Fibroblast of peridontal ligament (primary cell): ENCODE data around the gene SPINT2.
A peak's percentile ranks its signal among the peaks of the same experiment; 100 is the strongest.

Source experiments
- DNase-seq: peaks from one replicate; pipeline ENCODE4 v3.0.0-alpha.2; 2010; ENCODE audit errors: extremely low read depth

Gene SPINT2

DNA sequence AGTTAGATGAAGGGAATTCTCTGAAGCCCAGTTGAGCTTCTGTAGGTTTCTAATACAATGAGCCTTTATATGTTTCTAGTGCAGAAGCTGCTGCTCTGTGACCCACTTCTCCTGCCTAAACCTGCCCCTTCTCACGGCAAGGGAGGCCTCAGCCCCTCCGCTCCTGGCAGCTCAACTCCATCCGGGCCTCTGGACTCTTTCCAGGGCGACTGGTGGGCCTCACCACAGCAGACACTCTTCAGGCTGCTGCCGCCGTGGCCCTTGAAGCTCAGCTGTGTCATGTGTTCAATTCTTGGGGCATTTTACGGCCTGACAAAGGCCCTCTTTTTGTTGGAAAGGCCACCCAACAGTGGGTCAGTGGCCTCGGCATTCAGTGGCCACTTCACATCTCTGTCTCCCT is 29.7 kb downstream of the SPINT2 start:
- DNase-seq: no peak

DNA sequence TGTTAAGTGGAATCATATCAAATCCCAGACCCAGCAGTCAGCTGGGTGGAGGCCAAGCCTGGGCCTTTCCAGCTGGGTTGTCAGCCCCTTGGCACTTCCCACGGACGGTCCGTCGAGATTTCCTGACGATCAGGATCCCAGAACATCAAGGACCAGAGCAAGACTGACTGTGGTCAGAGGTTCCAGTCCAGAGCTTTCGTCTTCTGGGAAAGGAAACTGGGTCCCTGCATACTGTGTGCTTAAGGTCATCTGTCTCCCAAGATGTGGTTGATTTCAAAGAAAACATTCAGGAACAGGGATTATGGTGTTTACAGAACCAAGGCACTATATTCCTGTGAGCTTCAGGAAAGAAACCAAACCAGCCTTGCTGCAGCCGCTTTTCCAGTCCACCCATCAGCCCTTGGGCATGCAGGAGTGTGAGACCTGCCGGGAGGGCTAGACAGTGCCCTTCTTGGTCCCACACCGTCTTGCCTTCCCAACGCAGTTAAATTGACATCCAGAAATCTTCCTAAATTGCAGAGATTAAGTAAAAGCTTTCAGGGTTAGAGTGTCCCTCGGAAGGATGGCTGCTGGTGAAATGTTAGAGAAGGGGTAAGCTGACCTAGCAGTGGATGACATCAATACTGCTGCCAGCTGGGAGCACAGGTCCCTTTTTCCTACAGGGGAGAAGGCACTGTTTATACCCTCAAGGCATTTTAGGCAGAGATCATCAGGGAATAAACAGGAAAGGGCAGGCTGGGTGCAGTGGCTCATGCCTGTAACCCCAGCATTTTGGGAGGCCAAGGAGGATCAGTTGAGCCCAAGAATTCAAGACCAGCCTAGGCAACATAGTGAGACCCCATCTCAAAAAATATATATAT is 34.7 kb downstream of the SPINT2 start:
- peak; percentile 55 for DNase-seq

DNA sequence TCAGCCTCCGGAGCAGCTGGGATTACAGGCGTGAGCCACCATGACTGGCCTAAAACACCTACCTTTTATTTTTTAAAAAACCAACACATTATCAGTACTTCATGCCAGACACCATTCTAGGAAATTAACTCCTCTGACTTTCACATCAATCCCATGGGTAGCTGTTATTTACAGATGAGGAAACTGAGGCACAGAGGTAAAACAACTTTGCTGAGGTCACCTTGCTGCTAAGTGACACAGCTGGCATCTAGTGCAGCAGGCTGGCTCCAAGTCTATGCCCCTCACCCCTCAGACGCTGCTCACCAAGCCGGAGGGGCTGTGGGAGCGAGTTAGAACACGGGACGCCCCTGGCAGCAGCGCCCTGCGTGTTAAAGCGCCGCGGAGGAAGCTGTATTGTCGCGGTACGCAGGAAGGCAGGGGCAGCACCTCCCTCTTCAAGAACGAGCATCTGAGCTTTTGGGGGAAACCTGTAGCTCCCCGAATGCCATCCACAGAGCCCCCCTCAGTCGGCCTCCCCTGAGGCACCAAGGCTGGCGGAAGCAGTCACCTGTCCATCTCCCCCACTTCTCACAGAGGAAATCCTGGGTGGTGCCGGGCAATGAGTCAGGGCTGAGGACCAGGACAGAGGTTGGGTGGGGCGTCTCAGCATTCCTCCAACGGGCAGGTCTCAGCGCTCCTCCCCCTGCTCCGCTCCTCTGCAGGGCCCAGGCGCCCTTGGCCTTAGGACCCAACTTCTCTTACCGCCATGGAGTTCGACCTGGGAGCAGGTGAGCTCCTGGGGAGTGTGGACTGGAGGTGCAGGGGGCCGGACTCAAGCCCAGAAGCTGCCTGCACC is 39.4 kb downstream of the SPINT2 start, which contains the start of gene C19orf33:
TSS of gene C19orf33 (plus strand) at position 735 of the 835 bp plus-strand sequence. CDS start at position 746, 11 bp downstream.
- no peak for DNase-seq

DNA sequence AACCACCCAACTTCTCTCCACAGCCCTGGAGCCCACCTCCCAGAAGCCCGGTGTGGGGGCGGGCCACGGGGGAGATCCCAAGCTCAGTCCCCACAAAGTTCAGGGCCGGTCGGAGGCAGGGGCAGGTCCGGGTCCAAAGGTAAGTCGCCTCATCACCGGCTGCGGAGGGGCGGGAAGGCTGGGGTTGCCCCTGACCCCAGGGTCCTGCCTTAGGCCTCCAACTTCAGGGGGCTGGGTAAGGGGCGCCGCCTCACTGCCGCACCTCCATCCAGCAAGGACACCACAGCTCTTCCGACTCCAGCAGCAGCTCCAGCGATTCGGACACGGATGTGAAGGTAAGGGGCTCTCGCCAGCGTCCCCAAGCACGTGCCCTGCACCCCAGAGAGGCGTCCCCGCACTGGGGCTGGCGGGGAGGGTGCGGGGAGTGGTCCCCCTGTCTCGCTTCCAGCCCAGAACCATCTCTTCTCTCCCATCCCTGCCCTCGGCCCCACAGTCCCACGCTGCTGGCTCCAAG is 40.0 kb downstream of the SPINT2 start:
- no peak for DNase-seq

DNA sequence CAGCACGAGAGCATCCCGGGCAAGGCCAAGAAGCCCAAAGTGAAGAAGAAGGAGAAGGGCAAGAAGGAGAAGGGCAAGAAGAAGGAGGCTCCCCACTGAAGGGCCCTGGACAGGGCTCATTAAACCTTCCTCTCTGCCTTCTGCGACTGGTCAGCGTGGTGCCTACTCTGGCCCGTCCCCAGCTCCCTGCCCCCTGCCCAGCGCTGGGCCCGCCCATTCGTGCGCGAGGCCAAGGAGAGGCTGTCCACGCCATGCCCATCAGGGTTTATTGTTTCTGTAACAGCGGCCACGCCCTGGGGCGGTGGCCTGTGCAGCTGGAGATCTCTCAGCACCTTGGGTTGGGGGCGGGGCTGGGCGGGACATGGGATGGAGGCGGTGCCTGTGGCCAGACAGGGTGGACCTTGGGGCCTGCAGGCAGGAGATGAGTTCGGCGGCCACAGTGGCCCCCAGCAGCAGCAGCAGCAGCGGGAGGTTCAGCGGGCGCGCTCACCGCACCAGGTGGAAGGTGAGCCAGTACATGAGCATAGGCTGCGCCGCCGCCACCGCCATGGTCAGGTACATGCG is 40.6 kb downstream of the SPINT2 start:
- DNase-seq: no peak

- no peak for DNase-seq
Measured at GRCh38 chr19:38306236-38306635, 41.9 kb downstream of the SPINT2 start.

- no peak for DNase-seq
Measured at GRCh38 chr19:38307076-38307475, 42.7 kb downstream of the SPINT2 start.

GRCh38 chr19:38307597-38307996 is 43.2 kb downstream of the SPINT2 start:
- no peak for DNase-seq

GRCh38 chr19:38308006-38308766 is 43.8 kb downstream of the SPINT2 start:
- DNase-seq: no peak

DNA sequence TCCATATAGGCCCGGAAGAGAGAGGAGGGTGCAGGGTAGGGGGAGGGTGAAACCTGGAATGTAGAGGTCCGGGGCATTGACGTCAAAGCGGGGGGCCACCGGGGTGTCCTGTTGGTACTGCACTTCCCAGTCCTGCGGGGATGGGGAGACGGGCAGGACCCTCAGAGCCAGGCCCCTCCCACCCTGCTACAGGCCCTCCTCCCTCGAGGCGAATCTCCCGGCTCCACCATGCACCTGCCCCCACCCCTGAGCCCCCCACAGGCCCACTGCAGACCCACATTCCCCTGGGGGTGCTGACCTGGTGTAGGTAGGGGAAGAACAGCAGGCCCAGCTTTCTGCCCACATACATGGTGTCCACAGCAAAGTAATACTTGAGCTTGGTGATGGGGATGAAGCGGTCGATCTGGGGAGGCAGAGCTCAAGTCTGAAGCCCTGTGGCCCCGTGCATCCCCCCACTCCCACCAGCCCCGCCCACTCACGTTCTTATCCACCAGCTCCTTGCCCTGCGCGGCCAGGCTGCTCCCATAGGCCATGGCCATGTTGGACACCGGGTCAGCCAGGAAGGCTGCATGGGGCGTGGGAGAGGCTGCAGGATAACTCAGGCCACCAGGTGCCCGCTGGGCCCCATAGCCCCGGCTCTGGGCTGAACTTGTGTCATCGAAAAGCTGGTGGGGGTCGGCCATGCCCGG is 44.7 kb downstream of the SPINT2 start:
- no peak for DNase-seq

DNA sequence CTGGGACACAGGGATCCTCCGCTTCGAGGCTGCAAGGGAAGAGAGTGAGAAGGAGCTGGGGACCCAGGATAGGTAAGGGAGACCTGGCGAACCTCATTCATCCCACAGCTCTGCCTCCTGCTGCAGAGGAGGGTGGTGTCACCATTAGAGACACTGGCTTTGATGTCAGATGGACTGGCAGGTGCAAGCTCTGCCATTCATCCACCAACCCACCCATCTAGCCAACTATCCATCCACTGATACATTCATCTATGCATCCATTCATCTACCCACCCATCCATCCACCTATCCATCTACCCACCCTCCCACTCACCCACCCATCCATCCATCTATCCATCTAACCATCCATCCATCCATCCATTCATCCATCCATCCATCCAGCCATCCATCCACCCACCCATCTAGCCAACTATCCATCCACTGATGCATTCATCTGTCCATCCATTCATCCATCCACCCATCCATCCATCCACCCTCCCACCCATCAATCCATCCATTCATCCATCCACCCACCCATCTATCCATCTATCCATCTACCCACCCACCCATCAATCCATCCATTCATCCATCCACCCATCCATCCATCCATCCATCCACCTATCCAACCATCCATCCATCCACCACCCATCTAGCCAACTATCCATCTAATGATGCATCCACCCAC is 45.4 kb downstream of the SPINT2 start:
- no peak for DNase-seq

GRCh38 chr19:38310279-38310670 is 45.9 kb downstream of the SPINT2 start:
- no peak for DNase-seq

- DNase-seq: no peak
Measured at GRCh38 chr19:38310986-38311385, 46.6 kb downstream of the SPINT2 start.

DNA sequence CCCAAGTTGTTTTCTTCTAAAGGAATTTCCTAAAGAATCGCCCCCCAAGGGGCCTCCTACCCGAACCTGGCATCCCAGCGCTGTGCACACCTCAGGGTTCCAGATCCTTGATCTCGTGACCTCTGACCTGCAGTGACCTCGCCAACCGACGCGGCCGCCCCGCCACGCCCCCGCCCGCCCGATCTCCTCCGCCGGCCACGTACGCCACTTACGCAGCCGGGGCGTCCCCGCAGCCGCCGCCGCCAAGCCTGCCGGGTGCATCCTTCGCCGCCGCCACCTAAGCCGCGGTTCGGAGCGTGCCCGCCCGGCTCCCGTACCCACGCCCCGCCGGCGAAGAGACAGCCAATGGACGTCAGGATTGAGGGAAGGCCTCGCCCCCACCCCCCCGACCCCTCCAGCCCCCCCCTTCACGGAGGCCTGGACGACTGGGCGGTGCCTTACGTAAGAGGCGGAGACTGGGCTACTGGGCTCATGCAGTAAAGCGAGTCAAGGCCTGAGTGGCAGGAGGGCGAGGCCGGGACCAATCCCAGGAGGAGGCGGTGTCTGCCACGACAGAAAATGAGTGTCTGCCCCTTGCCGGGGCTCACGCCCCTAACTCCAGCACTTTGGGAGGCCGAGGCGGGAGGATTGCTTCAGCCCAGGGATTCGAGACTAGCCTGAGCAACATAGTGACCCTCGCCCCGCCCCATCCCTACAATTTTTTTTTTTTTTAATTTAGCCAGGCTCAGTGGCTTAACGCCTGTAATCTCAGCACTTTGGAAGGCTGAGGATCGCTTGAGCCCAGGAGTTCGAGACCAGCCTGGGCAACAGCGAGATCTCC is 51.5 kb downstream of the SPINT2 start, which contains the start of gene YIF1B:
TSS of gene YIF1B (minus strand) at position 291 of the 820 bp plus-strand sequence. CDS start at position 261, 30 bp downstream.
- DNase-seq: peak; percentile 95

- no peak for DNase-seq
Measured at GRCh38 chr19:38316477-38317067, 52.2 kb downstream of the SPINT2 start.

DNA sequence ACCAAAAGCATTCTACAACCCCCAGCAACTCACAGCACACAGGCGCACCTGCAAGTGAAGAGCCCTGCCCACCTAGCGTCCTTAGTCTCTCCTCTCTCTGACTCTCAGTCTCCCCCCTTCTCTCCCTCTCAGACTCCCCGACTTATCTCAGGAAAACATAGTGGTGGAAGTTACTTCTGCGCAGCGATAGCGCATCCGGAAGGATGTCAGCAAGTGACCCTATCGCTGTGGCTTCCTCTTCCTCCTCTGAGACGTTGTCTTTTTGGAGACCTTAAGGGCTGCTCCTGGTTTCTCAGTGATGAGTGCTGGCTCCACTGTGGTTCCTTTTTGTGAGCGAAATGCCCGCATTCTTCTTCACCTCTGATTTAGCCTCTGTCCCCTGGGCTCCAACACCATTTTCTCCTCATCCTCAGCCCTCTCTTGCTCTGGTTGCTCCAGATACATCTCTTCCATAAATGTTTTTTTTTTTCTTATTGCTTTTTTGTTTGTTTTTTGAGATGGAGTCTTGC is 52.8 kb downstream of the SPINT2 start:
- DNase-seq: no peak

DNA sequence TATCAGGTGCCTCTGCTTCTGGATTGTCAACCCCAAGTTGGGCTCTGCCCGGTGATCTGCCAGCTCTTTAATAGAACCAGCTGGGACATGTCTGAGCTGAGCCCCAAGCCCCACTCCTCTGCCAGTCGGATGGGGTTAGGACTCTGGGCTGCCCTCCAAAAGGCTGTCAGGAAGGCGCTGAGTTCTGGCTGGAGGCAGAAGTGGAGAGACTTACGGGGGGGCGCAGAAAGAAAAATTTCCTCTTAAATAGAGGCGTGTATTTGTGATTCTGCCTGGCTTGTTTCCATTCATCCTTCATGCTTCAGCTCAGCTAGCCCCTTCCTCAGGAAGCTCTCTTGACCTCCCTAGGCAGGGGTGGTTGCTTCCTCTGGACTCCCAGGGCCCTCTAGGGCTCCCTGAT is 54.3 kb downstream of the SPINT2 start:
- DNase-seq: no peak

- DNase-seq: peak; percentile 7
Measured at GRCh38 chr19:38319421-38320258, 55.3 kb downstream of the SPINT2 start, which contains the start of gene KCNK6. Gene KCNK6 (plus strand): TSS chr19:38319845. CDS start chr19:38319951, 106 bp downstream.
